HCT116 (cell line): ENCODE data around the gene NOSIP. TPM values are rescaled to one million over a fixed set of nuclear protein-coding genes. Genes with fewer than 3 reads are reported as not detected.

Experiments
- ATAC-seq: fragments of 200-7000 bp; cut with Tn5 transposase; 2 replicates; pipeline ENCODE4 v1.9.1; 2020; ENCODE audit warnings: mild to moderate bottlenecking, moderate library complexity
- BruUV-seq: library from RNA; stranded (reverse); fragments of 400-500 nt; replicated peaks from 2 replicates; lab custom pipeline; 2021; lab: Mats Ljungman, UMichigan
- CTCF ChIA-PET: fragments of 300-600 bp; sonication (Branson Sonifier 250); formaldehyde crosslinking; loops from one replicate; lab custom pipeline; 2021; ENCODE audit warnings: antibody characterized with exemption; lab: Charles Lee
- POLR2A ChIA-PET: fragments of 300-600, 350-600 bp; sonication (Branson Sonifier 250); formaldehyde crosslinking; loops from one replicate; lab custom pipeline; 2021; ENCODE audit warnings: antibody characterized with exemption; lab: Charles Lee
- RAD21 ChIA-PET, 2 experiments: fragments of 300-600 bp; sonication (Branson Sonifier 250); formaldehyde crosslinking; loops; one replicate each; lab custom pipeline; 2023; ENCODE audit warnings: low total read pairs in 2 of 2; ENCODE audit not compliant: uncharacterized antibody in 2 of 2, unreplicated experiment in 2 of 2, low non-redundant PET in 1 of 2; lab: Charles Lee
- DNase-seq: peaks from one replicate; pipeline ENCODE4 v3.0.0-alpha.2; 2010; ENCODE audit warnings: low read depth, low spot score
- H2AFZ ChIP-seq: fragments of 200-600 bp; shearing (Covaris generic), sonication (generic); 2 replicates; pipeline ENCODE4 v1.6.1; 2017; ENCODE audit warnings: low read depth, mixed run types, mixed read lengths, antibody characterized with exemption, low read length; ENCODE audit not compliant: poor library complexity, severe bottlenecking
- H3K27ac ChIP-seq: 2 replicates; pipeline ENCODE4 v1.5.1; 2012; ENCODE audit warnings: low read depth, low read length
- H3K27me3 ChIP-seq: fragments of 200-600 bp; sonication (generic); 2 replicates; pipeline ENCODE4 v1.6.1; 2016; ENCODE audit warnings: mixed run types, low read length, mixed read lengths; ENCODE audit not compliant: insufficient read depth
- H3K36me3 ChIP-seq, 2 experiments: fragments of 200-500 bp in 1 of 2; fragments of 200-600 bp in 1 of 2; sonication (Bioruptor generic) in 1 of 2; sonication (generic) in 1 of 2; 2 replicates each; pipeline versions ENCODE4 v1.5.1 to v1.6.1; 2014 to 2016; ENCODE audit warnings: low read length in 2 of 2, inconsistent platforms in 1 of 2, mixed read lengths in 1 of 2, mixed run types in 1 of 2; ENCODE audit not compliant: insufficient read depth in 2 of 2, control insufficient read depth in 1 of 2
- H3K4me1 ChIP-seq, 2 experiments: fragments of 200-600 bp in 1 of 2; sonication (generic) in 1 of 2; 2 replicates each; pipeline versions ENCODE4 v1.5.1 to v1.6.1; 2012 to 2017; ENCODE audit warnings: low read length in 2 of 2, inconsistent platforms in 1 of 2, mild to moderate bottlenecking in 1 of 2, mixed read lengths in 1 of 2, mixed run types in 1 of 2, moderate library complexity in 1 of 2; ENCODE audit not compliant: insufficient read depth in 2 of 2, control insufficient read depth in 1 of 2
- H3K4me2 ChIP-seq: fragments of 200-600 bp; sonication (generic); 2 replicates; pipeline ENCODE4 v1.6.1; 2017; ENCODE audit warnings: mixed run types, low read length, mixed read lengths
- H3K4me3 ChIP-seq, 2 experiments: fragments of 200-600 bp in 1 of 2; sonication (generic) in 1 of 2; replicated peaks in 1 of 2; 2 replicates each; pipeline ENCODE4 v1.5.1; 2011 to 2016; ENCODE audit warnings: low read length in 2 of 2, control low read depth in 1 of 2, low read depth in 1 of 2, mild to moderate bottlenecking in 1 of 2, mixed read lengths in 1 of 2, mixed run types in 1 of 2
- H3K79me2 ChIP-seq: fragments of 200-600 bp; sonication (generic); 2 replicates; pipeline ENCODE4 v1.6.1; 2017; ENCODE audit warnings: mild to moderate bottlenecking, mixed run types, low read length, moderate library complexity, mixed read lengths; ENCODE audit not compliant: insufficient read depth
- H3K9ac ChIP-seq: fragments of 200-600 bp; sonication (generic); 2 replicates; pipeline ENCODE4 v1.6.1; 2016; ENCODE audit warnings: low read length, mixed read lengths
- H3K9me2 ChIP-seq: fragments of 200-600 bp; sonication (generic), shearing (Covaris generic); 2 replicates; pipeline ENCODE4 v1.6.1; 2017; ENCODE audit warnings: mixed run types, mild to moderate bottlenecking, moderate library complexity; ENCODE audit not compliant: insufficient read depth
- H3K9me3 ChIP-seq, 2 experiments: fragments of 200-500 bp in 1 of 2; fragments of 200-600 bp in 1 of 2; sonication (Bioruptor generic) in 1 of 2; sonication (generic) in 1 of 2; 2 replicates each; pipeline ENCODE4 v1.6.1; 2014 to 2017; ENCODE audit warnings: low read length in 2 of 2, mixed read lengths in 2 of 2, inconsistent platforms in 1 of 2, low read depth in 1 of 2, mild to moderate bottlenecking in 1 of 2, mixed run types in 1 of 2, moderate library complexity in 1 of 2; ENCODE audit not compliant: control insufficient read depth in 1 of 2, insufficient read depth in 1 of 2
- H4K20me1 ChIP-seq: fragments of 200-600 bp; sonication (generic), shearing (Covaris generic); 2 replicates; pipeline ENCODE4 v1.6.1; 2017; ENCODE audit warnings: mixed run types, mild to moderate bottlenecking, moderate library complexity; ENCODE audit not compliant: insufficient read depth
- EGR1 ChIP-seq: IDR thresholded peaks from 2 replicates; pipeline ENCODE4 v1.6.1; 2012; ENCODE audit warnings: low read depth
- ELF1 ChIP-seq: IDR thresholded peaks from 2 replicates; pipeline ENCODE4 v1.6.1; 2012; ENCODE audit warnings: low read depth, borderline replicate concordance
- EZH2phosphoT487 ChIP-seq: fragments of 200-600 bp; IDR thresholded peaks from 2 replicates; pipeline ENCODE4 v1.6.1; 2018; ENCODE audit warnings: antibody characterized with exemption, borderline replicate concordance
- JUND ChIP-seq: IDR thresholded peaks from 2 replicates; pipeline ENCODE4 v1.6.1; 2012
- MAX ChIP-seq: IDR thresholded peaks from 2 replicates; pipeline ENCODE4 v1.6.1; 2012
- POLR2A ChIP-seq: IDR thresholded peaks from 2 replicates; pipeline ENCODE4 v1.7.0; 2011; ENCODE audit warnings: borderline replicate concordance; ENCODE audit not compliant: insufficient read depth, insufficient read length; ENCODE audit errors: extremely low read depth
- POLR2AphosphoS5 ChIP-seq: IDR thresholded peaks from 2 replicates; pipeline ENCODE4 v1.6.1; 2011; ENCODE audit warnings: mild to moderate bottlenecking, low read depth, low read length, moderate library complexity
- REST ChIP-seq: IDR thresholded peaks from 2 replicates; pipeline ENCODE4 v1.6.1; 2012; ENCODE audit warnings: low read depth
- SP1 ChIP-seq: IDR thresholded peaks from 2 replicates; pipeline ENCODE4 v1.6.1; 2012; ENCODE audit warnings: low read depth
- SRF ChIP-seq: IDR thresholded peaks from 2 replicates; pipeline ENCODE4 v1.6.1; 2012; ENCODE audit warnings: low read depth
- YY1 ChIP-seq: IDR thresholded peaks from 2 replicates; pipeline ENCODE4 v1.6.1; 2011; ENCODE audit warnings: low read length, low read depth, moderate library complexity, mild to moderate bottlenecking; ENCODE audit not compliant: insufficient replicate concordance; ENCODE audit errors: extremely low read depth
- ZNF274 ChIP-seq: fragments of 200-500 bp; sonication (Bioruptor generic); IDR thresholded peaks from 2 replicates; pipeline ENCODE4 v1.6.1; 2014; ENCODE audit warnings: mild to moderate bottlenecking, low read depth, low read length, inconsistent platforms
- intact Hi-C: fragments of 100-400 bp; cut with micrococcal nuclease; formaldehyde crosslinking; loops from 2 replicates; pipeline ENCODE4 v1.10.0; 2022
- total RNA-seq: library from RNA; stranded (reverse); gene quantifications from one replicate; pipeline ENCODE4 v1.2.1, GENCODE V29; 2021; ENCODE audit not compliant: unreplicated experiment

The NOSIP gene
- total RNA-seq, 1 experiment from 2014 or later: 133 TPM

- Histone ChIP-seq H3K4me3 (peak overlapping the region; percentile 89 to 93), H3K4me1 (peaks cover 10 to 33% of the 10 kb centered on the region in 2 experiments; a peak in 3 of 4 replicates), H3K9ac (peak overlapping the region; percentile 99), H3K4me2 (peak overlapping the region; percentile 83), H2AFZ (no peak overlapping the region), H3K36me3 (peaks cover 11 to 19% of the 10 kb centered on the region in 2 experiments; a peak in 3 of 4 replicates), H3K9me2 (no peaks in the 10 kb centered on the region), H3K79me2 (peaks cover 46% of the 10 kb centered on the region), H3K27ac (peak overlapping the region; percentile 99), H3K9me3 (no peaks in the 10 kb centered on the region), H3K27me3 (no peaks in the 10 kb centered on the region), H4K20me1 (peaks cover 8% of the 10 kb centered on the region; the same call in 1 of the 2 replicates)
- no TSS peak for BruUV-seq
- ChIA-PET RAD21 (interaction anchor here (0.7 to 1.5 kb wide), 3 partner anchors 13 to 47 kb away, joined by 3 to 6 read pairs (median 4); partner anchors contain the start of genes NOSIP (in 1 of the 2) and RRAS (in 1 of the 2)), POLR2A (interaction anchor here (0.7 to 5.4 kb wide), 7 partner anchors 10 to 78 kb away, joined by 3 to 50 read pairs (median 5); partner anchors contain the start of genes NOSIP, PRRG2, RRAS and SCAF1), CTCF (interaction anchor here (1.0 to 1.3 kb wide), 6 partner anchors 19 to 119 kb away, joined by 3 to 4 read pairs (median 3); partner anchors contain the start of gene FLT3LG)
- intact Hi-C loops: loop anchor here (5.0 kb wide), 1 partner anchor 85 kb away; the partner anchor contains the start of gene PRMT1
- TF ChIP-seq REST (no peak), POLR2AphosphoS5 (no peak), SRF (no peak), SP1 (no peak), ZNF274 (no peak), ELF1 (no peak), EZH2phosphoT487 (no peak), EGR1 (no peak), YY1 (no peak), JUND (no peak), MAX (no peak; the same call in 1 of the 2 replicates), POLR2A (no peak)
- ATAC-seq (no peak), DNase-seq (no peak)
Observed at GRCh38 chr19:49592486-49593232, 12.3 kb upstream of the NOSIP start.
